ENCODE measurements around the gene CXCR4. TPM values are rescaled to one million over a fixed set of nuclear protein-coding genes. Genes with fewer than 3 reads are reported as not detected.

Gene CXCR4
- total RNA-seq, 1 donor from 2014 or later = 10.4 TPM

DNA sequence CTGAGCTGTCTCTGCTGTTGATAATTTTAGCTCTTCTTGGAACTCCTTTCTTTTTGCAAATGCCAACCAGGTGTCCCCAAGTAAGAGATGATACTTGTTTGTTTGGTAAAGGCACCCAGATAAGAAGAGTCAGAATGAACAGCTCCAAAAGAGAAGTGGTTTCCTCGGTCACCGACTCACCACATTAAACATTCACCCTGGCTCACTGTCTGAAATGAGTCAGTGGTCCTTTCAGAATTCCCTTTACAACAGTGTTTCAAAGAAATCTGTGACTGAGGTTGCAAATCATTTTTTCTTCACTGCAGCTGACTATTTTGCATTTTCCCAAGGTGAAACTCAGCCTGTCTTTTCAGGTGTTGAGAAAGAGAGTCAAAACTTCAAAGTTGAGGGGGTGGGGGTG lies 16.2 kb upstream of the CXCR4 start:
- H3K27me3 Mint-ChIP-seq = peaks cover 22% of the 10 kb centered on the region
- no peaks in the 10 kb centered on the region for H3K9me3 Mint-ChIP-seq (ENCODE audit: low read depth)
- no peak for DNase-seq (ENCODE audit: low spot score, unreplicated experiment)
- peaks cover 15% of the 10 kb centered on the region for H3K4me1 Mint-ChIP-seq (ENCODE audit: low read depth)
- TF ChIP-seq, protein P1, sequence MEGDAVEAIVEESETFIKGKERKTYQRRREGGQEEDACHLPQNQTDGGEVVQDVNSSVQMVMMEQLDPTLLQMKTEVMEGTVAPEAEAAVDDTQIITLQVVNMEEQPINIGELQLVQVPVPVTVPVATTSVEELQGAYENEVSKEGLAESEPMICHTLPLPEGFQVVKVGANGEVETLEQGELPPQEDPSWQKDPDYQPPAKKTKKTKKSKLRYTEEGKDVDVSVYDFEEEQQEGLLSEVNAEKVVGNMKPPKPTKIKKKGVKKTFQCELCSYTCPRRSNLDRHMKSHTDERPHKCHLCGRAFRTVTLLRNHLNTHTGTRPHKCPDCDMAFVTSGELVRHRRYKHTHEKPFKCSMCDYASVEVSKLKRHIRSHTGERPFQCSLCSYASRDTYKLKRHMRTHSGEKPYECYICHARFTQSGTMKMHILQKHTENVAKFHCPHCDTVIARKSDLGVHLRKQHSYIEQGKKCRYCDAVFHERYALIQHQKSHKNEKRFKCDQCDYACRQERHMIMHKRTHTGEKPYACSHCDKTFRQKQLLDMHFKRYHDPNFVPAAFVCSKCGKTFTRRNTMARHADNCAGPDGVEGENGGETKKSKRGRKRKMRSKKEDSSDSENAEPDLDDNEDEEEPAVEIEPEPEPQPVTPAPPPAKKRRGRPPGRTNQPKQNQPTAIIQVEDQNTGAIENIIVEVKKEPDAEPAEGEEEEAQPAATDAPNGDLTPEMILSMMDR (IDR thresholded peaks at IDR 0.05; ENCODE audit: unreplicated experiment) = no peak
- no peak overlapping the region for H3K27ac Mint-ChIP-seq
- H3K36me3 Mint-ChIP-seq (ENCODE audit: insufficient read depth) = no peaks in the 10 kb centered on the region
- no peak overlapping the region for H3K4me3 Mint-ChIP-seq (ENCODE audit: low read depth)

GRCh38 chr2:136133586-136133985 lies 15.6 kb upstream of the CXCR4 start:
- no peak overlapping the region for H3K27ac Mint-ChIP-seq
- no peak for DNase-seq (ENCODE audit: low spot score, unreplicated experiment)
- no peak overlapping the region for H3K4me3 Mint-ChIP-seq (ENCODE audit: low read depth)
- H3K9me3 Mint-ChIP-seq (ENCODE audit: low read depth) = no peaks in the 10 kb centered on the region
- peaks cover 22% of the 10 kb centered on the region for H3K27me3 Mint-ChIP-seq
- TF ChIP-seq, protein P1 (IDR thresholded peaks at IDR 0.05; ENCODE audit: unreplicated experiment) = no peak
- H3K4me1 Mint-ChIP-seq (ENCODE audit: low read depth) = peaks cover 19% of the 10 kb centered on the region
- H3K36me3 Mint-ChIP-seq (ENCODE audit: insufficient read depth) = no peaks in the 10 kb centered on the region

DNA sequence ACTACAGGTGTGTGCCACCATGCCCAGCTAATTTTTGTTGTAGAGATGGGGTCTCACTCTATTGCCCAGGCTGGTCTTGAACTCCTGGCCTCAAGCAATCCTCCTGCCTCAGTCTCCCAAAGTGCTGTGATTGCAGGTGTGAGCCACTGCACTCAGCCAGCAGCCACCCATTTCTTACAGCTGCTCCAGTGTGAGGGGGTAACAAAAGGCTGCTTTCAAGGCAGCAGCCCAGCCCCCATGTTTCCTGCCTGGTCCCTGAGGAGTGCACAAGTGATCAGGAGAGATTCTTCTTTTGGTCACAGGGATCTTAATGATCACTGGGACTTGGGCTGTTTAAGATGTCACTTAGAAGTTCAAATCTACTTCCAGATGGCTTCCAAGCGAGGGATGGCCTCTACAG lies 15.2 kb upstream of the CXCR4 start:
- no peaks in the 10 kb centered on the region for H3K9me3 Mint-ChIP-seq (ENCODE audit: low read depth)
- no peak overlapping the region for H3K27ac Mint-ChIP-seq
- H3K4me3 Mint-ChIP-seq (ENCODE audit: low read depth) = no peak overlapping the region
- TF ChIP-seq, protein P1 (IDR thresholded peaks at IDR 0.05; ENCODE audit: unreplicated experiment) = no peak
- peaks cover 22% of the 10 kb centered on the region for H3K27me3 Mint-ChIP-seq
- H3K36me3 Mint-ChIP-seq (ENCODE audit: insufficient read depth) = no peaks in the 10 kb centered on the region
- no peak for DNase-seq (ENCODE audit: low spot score, unreplicated experiment)
- H3K4me1 Mint-ChIP-seq (ENCODE audit: low read depth) = peaks cover 20% of the 10 kb centered on the region

DNA sequence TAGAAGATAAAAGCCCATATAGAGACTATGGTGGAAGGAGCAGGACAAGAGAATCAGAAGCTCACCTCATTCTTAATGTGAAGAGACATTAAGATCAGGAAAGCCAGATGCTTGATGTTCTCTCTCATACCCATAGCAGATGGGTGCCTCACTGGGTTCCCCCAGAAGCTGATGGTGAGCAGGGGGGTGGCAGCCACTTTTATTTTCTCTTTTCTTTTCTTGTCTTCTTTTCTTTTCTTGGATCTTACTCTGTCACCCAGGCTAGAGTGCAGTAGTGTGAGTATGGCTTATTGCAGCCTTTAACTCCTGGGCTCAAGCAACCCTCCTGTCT lies 14.8 kb upstream of the CXCR4 start:
- Mint-ChIP-seq H3K9me3 (ENCODE audit: low read depth) (no peaks in the 10 kb centered on the region), H3K27ac (no peak overlapping the region), H3K36me3 (ENCODE audit: insufficient read depth) (no peaks in the 10 kb centered on the region), H3K27me3 (peaks cover 22% of the 10 kb centered on the region), H3K4me1 (ENCODE audit: low read depth) (peaks cover 22% of the 10 kb centered on the region), H3K4me3 (ENCODE audit: low read depth) (no peak overlapping the region)
- TF ChIP-seq, protein P1 (IDR thresholded peaks at IDR 0.05; ENCODE audit: unreplicated experiment) = no peak
- DNase-seq (ENCODE audit: low spot score, unreplicated experiment) = no peak

DNA sequence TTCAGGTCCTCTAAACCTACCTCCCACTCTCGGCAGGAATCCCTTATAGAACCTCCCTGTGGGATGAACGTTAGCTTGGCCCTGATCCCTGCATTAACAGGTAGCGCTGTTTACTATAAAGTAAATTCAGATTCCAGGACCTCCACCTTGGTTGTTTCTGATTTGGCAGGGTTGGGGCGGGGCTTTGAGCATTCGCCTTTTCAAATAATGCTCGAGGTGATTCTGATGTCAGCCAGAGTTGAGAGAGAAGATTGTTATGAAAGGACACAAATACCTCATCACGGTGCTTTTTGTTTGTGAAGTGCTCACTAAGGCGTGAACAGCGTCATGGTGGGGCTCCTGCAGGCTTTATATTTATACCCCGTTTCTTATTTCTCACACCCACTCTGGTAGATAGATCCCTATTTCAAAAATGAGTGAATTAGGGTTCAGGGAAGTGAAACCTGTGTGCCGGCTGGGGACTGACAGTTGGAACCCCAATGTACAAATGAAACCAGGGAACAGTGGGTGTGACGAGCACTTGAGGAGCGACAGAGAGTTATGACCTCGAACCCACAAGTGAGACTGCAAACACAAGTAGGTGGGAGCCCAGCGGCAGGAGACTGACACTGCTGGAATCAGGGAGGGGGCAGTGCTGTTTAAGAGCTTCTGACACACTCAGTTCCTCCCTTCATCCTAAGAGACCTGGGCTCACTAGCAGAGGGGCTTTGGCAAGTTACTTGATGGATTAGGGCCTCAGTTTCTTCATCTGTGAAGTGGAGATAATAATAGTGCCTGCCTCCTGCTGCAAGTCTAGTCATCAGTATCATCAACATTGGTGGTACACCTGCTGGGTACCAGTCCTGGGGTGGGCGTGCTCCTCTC lies 14.2 kb upstream of the CXCR4 start:
- Mint-ChIP-seq H3K4me1 (ENCODE audit: low read depth) (peaks cover 27% of the 10 kb centered on the region), H3K27ac (no peak overlapping the region), H3K36me3 (ENCODE audit: insufficient read depth) (no peaks in the 10 kb centered on the region), H3K27me3 (peaks cover 16% of the 10 kb centered on the region), H3K9me3 (ENCODE audit: low read depth) (no peaks in the 10 kb centered on the region), H3K4me3 (ENCODE audit: low read depth) (no peak overlapping the region)
- TF ChIP-seq, protein P1 (IDR thresholded peaks at IDR 0.05; ENCODE audit: unreplicated experiment) = no peak
- DNase-seq (ENCODE audit: low spot score, unreplicated experiment) = no peak
